SK-N-SH (cell line): ENCODE results near the gene POLD2.

ENCODE experiments used
- EP300 ChIP-seq, 2 experiments: IDR thresholded peaks; 2 replicates each; pipeline versions ENCODE4 v1.4.0 to v1.6.1; 2012; ENCODE audit warnings: borderline replicate concordance in 1 of 2, low read depth in 1 of 2, low read length in 1 of 2
- TF ChIP-seq, protein P1 (sequence below): IDR thresholded peaks from 2 replicates; pipeline ENCODE4 v1.6.1; 2012; ENCODE audit warnings: mild to moderate bottlenecking, low read depth, low read length, moderate library complexity

DNA sequence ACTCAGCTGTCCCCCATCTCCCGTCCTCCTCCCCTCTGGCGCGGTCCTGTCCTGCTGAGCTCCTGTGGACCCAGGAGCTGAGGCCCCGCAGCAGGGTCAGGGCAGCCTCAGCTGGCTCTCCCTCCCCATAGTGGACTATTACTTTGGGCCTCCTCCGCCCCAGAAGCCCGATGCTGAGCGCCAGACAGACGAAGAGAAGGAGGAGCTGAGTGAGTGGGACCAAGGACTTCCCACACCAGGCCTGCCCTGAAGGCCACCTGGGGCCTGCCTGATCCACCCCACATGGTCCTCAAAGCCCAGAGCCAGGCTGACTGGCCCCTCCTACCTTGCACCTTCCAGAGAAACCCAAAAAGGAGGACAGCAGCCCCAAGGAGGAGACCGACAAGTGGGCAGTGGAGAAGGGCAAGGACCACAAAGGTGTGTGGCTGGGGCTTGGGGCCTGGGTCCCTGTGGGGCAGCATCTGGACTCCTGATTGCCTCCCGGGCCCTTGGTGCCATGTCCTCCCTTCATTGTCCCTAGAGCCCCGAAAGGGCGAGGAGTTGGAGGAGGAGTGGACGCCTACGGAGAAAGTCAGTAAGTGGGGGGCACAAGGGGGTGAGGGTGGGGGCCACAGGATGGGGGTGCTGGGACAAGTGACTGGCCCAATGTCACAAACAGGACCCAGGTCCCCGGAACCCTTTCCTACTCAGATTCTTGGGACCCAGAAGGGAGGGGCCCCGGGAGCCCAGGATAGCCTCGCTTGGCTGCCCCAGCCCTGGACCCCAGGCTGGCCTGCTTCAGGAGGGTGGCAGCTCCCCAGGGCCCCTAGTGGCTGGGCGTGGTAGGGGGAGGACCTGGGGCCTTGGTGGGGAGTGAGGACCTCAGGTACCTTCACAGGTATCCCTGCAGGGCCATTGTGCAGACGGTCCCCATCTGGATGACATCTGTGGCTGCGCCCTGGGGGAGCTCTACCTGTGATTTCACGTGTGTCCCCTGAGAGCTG, 14.3 kb downstream of the POLD2 start:
- TF ChIP-seq, protein P1, sequence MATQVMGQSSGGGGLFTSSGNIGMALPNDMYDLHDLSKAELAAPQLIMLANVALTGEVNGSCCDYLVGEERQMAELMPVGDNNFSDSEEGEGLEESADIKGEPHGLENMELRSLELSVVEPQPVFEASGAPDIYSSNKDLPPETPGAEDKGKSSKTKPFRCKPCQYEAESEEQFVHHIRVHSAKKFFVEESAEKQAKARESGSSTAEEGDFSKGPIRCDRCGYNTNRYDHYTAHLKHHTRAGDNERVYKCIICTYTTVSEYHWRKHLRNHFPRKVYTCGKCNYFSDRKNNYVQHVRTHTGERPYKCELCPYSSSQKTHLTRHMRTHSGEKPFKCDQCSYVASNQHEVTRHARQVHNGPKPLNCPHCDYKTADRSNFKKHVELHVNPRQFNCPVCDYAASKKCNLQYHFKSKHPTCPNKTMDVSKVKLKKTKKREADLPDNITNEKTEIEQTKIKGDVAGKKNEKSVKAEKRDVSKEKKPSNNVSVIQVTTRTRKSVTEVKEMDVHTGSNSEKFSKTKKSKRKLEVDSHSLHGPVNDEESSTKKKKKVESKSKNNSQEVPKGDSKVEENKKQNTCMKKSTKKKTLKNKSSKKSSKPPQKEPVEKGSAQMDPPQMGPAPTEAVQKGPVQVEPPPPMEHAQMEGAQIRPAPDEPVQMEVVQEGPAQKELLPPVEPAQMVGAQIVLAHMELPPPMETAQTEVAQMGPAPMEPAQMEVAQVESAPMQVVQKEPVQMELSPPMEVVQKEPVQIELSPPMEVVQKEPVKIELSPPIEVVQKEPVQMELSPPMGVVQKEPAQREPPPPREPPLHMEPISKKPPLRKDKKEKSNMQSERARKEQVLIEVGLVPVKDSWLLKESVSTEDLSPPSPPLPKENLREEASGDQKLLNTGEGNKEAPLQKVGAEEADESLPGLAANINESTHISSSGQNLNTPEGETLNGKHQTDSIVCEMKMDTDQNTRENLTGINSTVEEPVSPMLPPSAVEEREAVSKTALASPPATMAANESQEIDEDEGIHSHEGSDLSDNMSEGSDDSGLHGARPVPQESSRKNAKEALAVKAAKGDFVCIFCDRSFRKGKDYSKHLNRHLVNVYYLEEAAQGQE, result no peak
- TF ChIP-seq EP300 (IDR thresholded peaks at IDR 0.05; ENCODE audit: borderline replicate concordance in 1 of 2, low read depth in 1 of 2, low read length in 1 of 2), result no peak
